Tongue (tissue), 2 donors: ENCODE results near the gene LDHA. TPM values are rescaled to one million over a fixed set of nuclear protein-coding genes. Genes with fewer than 3 reads are reported as not detected.
A peak's percentile ranks its signal among the peaks of the same experiment; 100 is the strongest.

Experiments
- DNase-seq: peaks from one replicate; pipeline ENCODE4 v3.0.0-alpha.2; 2015
- total RNA-seq: library from RNA; depleted of rRNA; stranded (reverse); fragments of >200 nt; gene quantifications from one replicate; pipeline ENCODE4 v1.2.3, GENCODE V29; 2014

LDHA gene
- 847 TPM for total RNA-seq

- DNase-seq = peak; percentile 98
Measured at GRCh38 chr11:18394275-18394927, at the start of gene LDHA. TSS of gene LDHA (plus strand) at chr11:18394563. CDS start at chr11:18396843, 2,280 bp downstream.

GRCh38 chr11:18347471-18348125 is 46.8 kb upstream of the LDHA start:
- DNase-seq = no peak

- no peak for DNase-seq
Measured at GRCh38 chr11:18352581-18352980, 41.8 kb upstream of the LDHA start.

GRCh38 chr11:18358646-18359045 is 35.7 kb upstream of the LDHA start:
- no peak for DNase-seq

- DNase-seq = no peak
Measured at GRCh38 chr11:18361154-18361553, 33.2 kb upstream of the LDHA start.

GRCh38 chr11:18364495-18365073 is 29.8 kb upstream of the LDHA start:
- no peak for DNase-seq

GRCh38 chr11:18365741-18366140 is 28.6 kb upstream of the LDHA start:
- DNase-seq = no peak

GRCh38 chr11:18366286-18366685 is 28.1 kb upstream of the LDHA start:
- no peak for DNase-seq

- DNase-seq = no peak
Measured at GRCh38 chr11:18367431-18367830, 26.9 kb upstream of the LDHA start.

- DNase-seq = no peak
Measured at GRCh38 chr11:18368221-18368620, 26.1 kb upstream of the LDHA start.

GRCh38 chr11:18369398-18369797 is 25.0 kb upstream of the LDHA start:
- DNase-seq = peak; percentile 42

- no peak for DNase-seq
Measured at GRCh38 chr11:18371279-18371678, 23.1 kb upstream of the LDHA start.

- no peak for DNase-seq
Measured at GRCh38 chr11:18372201-18372600, 22.2 kb upstream of the LDHA start.

GRCh38 chr11:18374956-18375355 is 19.4 kb upstream of the LDHA start:
- no peak for DNase-seq

GRCh38 chr11:18375941-18376340 is 18.4 kb upstream of the LDHA start:
- no peak for DNase-seq

- no peak for DNase-seq
Measured at GRCh38 chr11:18379201-18379600, 15.2 kb upstream of the LDHA start.

GRCh38 chr11:18383388-18384156 is 10.8 kb upstream of the LDHA start:
- DNase-seq = peak; percentile 65

- DNase-seq = peak; percentile 63
Measured at GRCh38 chr11:18384157-18384641, 10.2 kb upstream of the LDHA start.

- DNase-seq = no peak
Measured at GRCh38 chr11:18390088-18390487, 4.3 kb upstream of the LDHA start.

GRCh38 chr11:18392434-18393321 is 1.7 kb upstream of the LDHA start:
- no peak for DNase-seq

GRCh38 chr11:18393581-18394274 is 635 bp upstream of the LDHA start:
- DNase-seq = no peak
